ENCODE measurements around the gene AP4S1.

Gene AP4S1

DNA sequence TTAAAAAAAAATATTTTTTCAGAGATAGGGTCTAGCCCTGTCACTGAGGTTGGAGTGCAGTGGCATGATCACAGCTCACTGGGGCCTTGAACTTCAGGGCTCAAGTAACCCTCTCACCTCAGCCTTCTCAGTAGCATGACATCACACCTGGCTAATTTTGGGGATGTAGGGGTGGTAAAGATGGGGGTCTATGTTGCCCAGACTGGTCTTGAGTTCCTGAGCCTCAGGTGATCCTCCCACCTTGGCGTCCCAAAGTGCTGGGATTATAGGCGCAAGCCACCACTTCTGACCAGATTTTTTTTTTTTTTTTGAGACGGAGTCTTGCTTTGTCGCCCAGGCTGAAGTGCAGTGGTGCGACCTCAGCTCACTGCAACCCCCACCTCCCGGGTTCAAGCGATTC is 101.2 kb downstream of the AP4S1 start:
- Histone ChIP-seq H2BK12ac (ENCODE audit: low read length in 2 of 2) (no peak overlapping the region), H2AK5ac (ENCODE audit: low read length, severe bottlenecking) (no peak overlapping the region), H3K36me3 (ENCODE audit: control insufficient read depth in 1 of 2, insufficient read depth in 2 of 2, low read depth in 1 of 2, low read length in 2 of 2) (peaks cover 29 to 91% of the 10 kb centered on the region in 2 experiments), H2BK5ac (ENCODE audit: low read depth, low read length, poor library complexity, severe bottlenecking) (no peak overlapping the region), H3K27ac (ENCODE audit: low read length, poor library complexity, severe bottlenecking) (no peak overlapping the region), H2BK15ac (ENCODE audit: low read depth, poor library complexity, severe bottlenecking) (no peak overlapping the region), H3K4me3 (ENCODE audit: insufficient read depth in 1 of 2, low read depth in 1 of 2, low read length in 2 of 2) (no peak overlapping the region), H3K4me1 (ENCODE audit: control insufficient read depth, insufficient read depth, low read depth, low read length) (peaks cover 1% of the 10 kb centered on the region), H3K4me2 (ENCODE audit: low read length, poor library complexity, severe bottlenecking) (no peak overlapping the region), H3K27me3 (ENCODE audit: control insufficient read depth in 1 of 2, insufficient read depth in 1 of 2, low read length in 2 of 2) (no peaks in the 10 kb centered on the region), H4K91ac (ENCODE audit: low read length) (no peak overlapping the region), H4K8ac (ENCODE audit: low read length) (no peak overlapping the region), H2BK120ac (ENCODE audit: low read depth, low read length) (no peak overlapping the region), H3K9me3 (ENCODE audit: control insufficient read depth, low read length) (no peaks in the 10 kb centered on the region), H3K18ac (ENCODE audit: low read depth in 1 of 2, low read length in 2 of 2) (no peak overlapping the region), H3K23ac (ENCODE audit: low read length in 2 of 2) (no peak overlapping the region), H2AFZ (ENCODE audit: low read depth, low read length) (no peak overlapping the region), H3K4ac (ENCODE audit: low read depth in 1 of 2, low read length in 2 of 2) (no peak overlapping the region), H3K14ac (ENCODE audit: low read length in 2 of 2) (no peak overlapping the region), H3K79me1 (replicated peaks; ENCODE audit: low read length, poor library complexity, severe bottlenecking) (peaks cover 14% of the 10 kb centered on the region), H3K9ac (ENCODE audit: low read length) (no peak overlapping the region)
- 96% methylated on average over 7 of the region's 7 CpGs for WGBS
- no peak for DNase-seq

DNA sequence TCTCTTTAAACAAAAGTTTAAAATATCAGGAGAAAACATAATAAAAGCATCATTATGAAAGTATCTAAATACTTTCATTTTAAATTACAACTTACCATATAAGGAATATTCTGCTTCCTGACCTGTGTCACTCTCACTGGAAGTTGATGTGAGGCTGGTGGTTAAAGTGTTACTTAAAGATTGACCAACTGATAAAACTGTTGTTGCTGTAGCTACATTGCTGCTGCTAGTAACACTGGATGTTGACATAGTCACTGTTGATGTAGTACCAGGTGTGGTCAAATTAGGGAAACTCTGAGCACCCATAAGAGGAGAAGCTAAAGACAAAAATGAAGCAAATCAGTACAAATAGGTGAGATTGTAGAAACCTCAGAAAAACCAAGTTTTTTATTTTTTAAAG is 102.2 kb downstream of the AP4S1 start:
- H2BK120ac ChIP-seq (ENCODE audit: low read depth, low read length) = no peak overlapping the region
- no peak for DNase-seq
- H2AK5ac ChIP-seq (ENCODE audit: low read length, severe bottlenecking) = no peak overlapping the region
- no peak overlapping the region for H2AFZ ChIP-seq (ENCODE audit: low read depth, low read length)
- H3K27me3 ChIP-seq (ENCODE audit: control insufficient read depth in 1 of 2, insufficient read depth in 1 of 2, low read length in 2 of 2) = no peaks in the 10 kb centered on the region
- no peaks in the 10 kb centered on the region for H3K9me3 ChIP-seq (ENCODE audit: control insufficient read depth, low read length)
- no peak overlapping the region for H2BK15ac ChIP-seq (ENCODE audit: low read depth, poor library complexity, severe bottlenecking)
- no peak overlapping the region for H4K91ac ChIP-seq (ENCODE audit: low read length)
- peaks cover 1% of the 10 kb centered on the region for H3K4me1 ChIP-seq (ENCODE audit: control insufficient read depth, insufficient read depth, low read depth, low read length)
- no peak overlapping the region for H3K4me3 ChIP-seq (ENCODE audit: insufficient read depth in 1 of 2, low read depth in 1 of 2, low read length in 2 of 2)
- H3K4me2 ChIP-seq (ENCODE audit: low read length, poor library complexity, severe bottlenecking) = no peak overlapping the region
- H3K9ac ChIP-seq (ENCODE audit: low read length) = no peak overlapping the region
- H3K79me1 ChIP-seq (replicated peaks; ENCODE audit: low read length, poor library complexity, severe bottlenecking) = peaks cover 9% of the 10 kb centered on the region
- no peak overlapping the region for H3K4ac ChIP-seq (ENCODE audit: low read depth in 1 of 2, low read length in 2 of 2)
- no peak overlapping the region for H3K18ac ChIP-seq (ENCODE audit: low read depth in 1 of 2, low read length in 2 of 2)
- H3K36me3 ChIP-seq (ENCODE audit: control insufficient read depth in 1 of 2, insufficient read depth in 2 of 2, low read depth in 1 of 2, low read length in 2 of 2) = peaks cover 24 to 91% of the 10 kb centered on the region in 2 experiments
- H2BK12ac ChIP-seq (ENCODE audit: low read length in 2 of 2) = no peak overlapping the region
- no peak overlapping the region for H3K27ac ChIP-seq (ENCODE audit: low read length, poor library complexity, severe bottlenecking)
- H3K14ac ChIP-seq (ENCODE audit: low read length in 2 of 2) = no peak overlapping the region
- H2BK5ac ChIP-seq (ENCODE audit: low read depth, low read length, poor library complexity, severe bottlenecking) = no peak overlapping the region
- H3K23ac ChIP-seq (ENCODE audit: low read length in 2 of 2) = no peak overlapping the region
- no peak overlapping the region for H4K8ac ChIP-seq (ENCODE audit: low read length)

DNA sequence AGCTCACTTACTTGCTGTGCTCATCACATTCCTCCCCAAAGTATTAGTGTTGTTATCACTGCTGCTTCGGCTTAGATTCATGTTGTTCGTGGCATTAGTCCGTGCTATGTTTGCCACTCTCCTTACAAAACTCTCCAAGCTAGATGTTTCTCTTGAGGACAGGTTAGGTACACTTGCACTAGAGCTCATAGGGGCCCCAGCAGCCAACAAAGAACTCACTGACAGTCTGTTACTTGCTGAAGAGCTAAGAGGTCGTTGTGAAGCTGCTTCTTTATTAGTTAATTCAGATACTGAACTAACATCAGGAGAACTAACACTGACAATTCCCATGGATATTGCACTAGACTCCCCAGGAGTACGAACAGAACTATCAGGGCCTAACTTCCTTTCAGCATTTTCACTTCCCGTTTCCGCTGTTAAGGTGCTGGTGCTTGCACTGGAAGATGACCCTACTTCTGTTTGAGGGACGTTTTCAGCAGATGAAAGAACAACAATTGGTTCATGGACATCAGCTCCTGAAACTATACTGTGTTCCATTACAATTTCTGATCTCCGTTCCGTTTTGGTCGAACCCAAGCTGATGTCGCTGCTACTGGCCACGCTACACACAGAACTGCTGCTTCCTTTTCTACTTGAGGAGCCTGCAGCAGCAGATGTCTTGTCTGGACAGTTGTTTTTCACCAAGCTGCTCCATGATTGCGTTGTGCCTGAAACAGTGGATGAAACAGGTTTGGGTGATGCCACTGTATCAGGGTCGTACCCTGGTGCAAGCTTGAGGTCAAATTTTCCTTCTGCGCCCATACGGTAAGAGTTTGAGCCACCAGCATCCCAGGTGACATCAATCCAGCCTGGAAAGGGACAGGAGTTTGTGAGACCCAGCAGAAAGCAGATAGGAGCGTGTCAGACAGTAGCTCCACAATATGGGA is 103.4 kb downstream of the AP4S1 start:
- H2BK12ac ChIP-seq (ENCODE audit: low read length in 2 of 2) = no peak overlapping the region

DNA sequence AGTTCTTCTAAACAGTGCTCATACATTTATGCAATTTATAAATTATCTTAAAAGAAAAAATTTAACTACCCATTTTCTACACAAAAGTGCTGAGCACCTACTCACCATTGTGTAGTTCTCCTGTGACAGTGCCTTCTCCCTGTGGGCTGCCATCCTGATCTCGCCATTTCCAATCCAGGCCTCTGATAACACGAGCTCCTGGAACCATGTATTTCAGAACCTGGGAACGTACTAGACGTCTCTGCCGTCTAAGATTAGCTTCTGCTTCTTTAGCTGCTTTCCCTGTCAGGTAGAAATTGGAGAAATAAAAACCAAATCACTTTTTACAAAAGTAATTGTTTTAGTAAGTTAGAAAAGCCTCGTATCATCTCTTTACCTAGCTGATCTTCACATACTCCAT is 107.7 kb downstream of the AP4S1 start:
- no peak overlapping the region for H3K4me2 ChIP-seq (ENCODE audit: low read length, poor library complexity, severe bottlenecking)
- no peak overlapping the region for H3K4me3 ChIP-seq (ENCODE audit: insufficient read depth in 1 of 2, low read depth in 1 of 2, low read length in 2 of 2)
- no peak for DNase-seq

More for the DNA sequence above, 103.4 kb downstream of the AP4S1 start:
- H3K27me3 ChIP-seq (ENCODE audit: control insufficient read depth in 1 of 2, insufficient read depth in 1 of 2, low read length in 2 of 2) = no peaks in the 10 kb centered on the region
- H3K79me1 ChIP-seq (replicated peaks; ENCODE audit: low read length, poor library complexity, severe bottlenecking) = peaks cover 9% of the 10 kb centered on the region
- no peak overlapping the region for H3K14ac ChIP-seq (ENCODE audit: low read length in 2 of 2)
- H3K4me1 ChIP-seq (ENCODE audit: control insufficient read depth, insufficient read depth, low read depth, low read length) = peaks cover 1% of the 10 kb centered on the region
- H2BK15ac ChIP-seq (ENCODE audit: low read depth, poor library complexity, severe bottlenecking) = no peak overlapping the region
- no peak for DNase-seq
- no peak overlapping the region for H3K4ac ChIP-seq (ENCODE audit: low read depth in 1 of 2, low read length in 2 of 2)
- H3K9me3 ChIP-seq (ENCODE audit: control insufficient read depth, low read length) = no peaks in the 10 kb centered on the region
- no peak overlapping the region for H4K8ac ChIP-seq (ENCODE audit: low read length)
- no peak overlapping the region for H3K18ac ChIP-seq (ENCODE audit: low read depth in 1 of 2, low read length in 2 of 2)
- H3K36me3 ChIP-seq (ENCODE audit: control insufficient read depth in 1 of 2, insufficient read depth in 2 of 2, low read depth in 1 of 2, low read length in 2 of 2) = peaks cover 26 to 91% of the 10 kb centered on the region in 2 experiments
- H2AFZ ChIP-seq (ENCODE audit: low read depth, low read length) = no peak overlapping the region
- H3K4me2 ChIP-seq (ENCODE audit: low read length, poor library complexity, severe bottlenecking) = no peak overlapping the region
- 95% methylated on average over 18 of the region's 18 CpGs for WGBS
- no peak overlapping the region for H2AK5ac ChIP-seq (ENCODE audit: low read length, severe bottlenecking)
- H3K23ac ChIP-seq (ENCODE audit: low read length in 2 of 2) = no peak overlapping the region
- H4K91ac ChIP-seq (ENCODE audit: low read length) = no peak overlapping the region
- no peak overlapping the region for H2BK5ac ChIP-seq (ENCODE audit: low read depth, low read length, poor library complexity, severe bottlenecking)
- no peak overlapping the region for H3K9ac ChIP-seq (ENCODE audit: low read length)
- peak overlapping the region; percentile 17 for H3K27ac ChIP-seq (ENCODE audit: low read length, poor library complexity, severe bottlenecking)
- H2BK120ac ChIP-seq (ENCODE audit: low read depth, low read length) = no peak overlapping the region
- H3K4me3 ChIP-seq (ENCODE audit: insufficient read depth in 1 of 2, low read depth in 1 of 2, low read length in 2 of 2) = no peak overlapping the region

More for the DNA sequence above, 107.7 kb downstream of the AP4S1 start:
- H3K23ac ChIP-seq (ENCODE audit: low read length in 2 of 2) = no peak overlapping the region
- H2BK15ac ChIP-seq (ENCODE audit: low read depth, poor library complexity, severe bottlenecking) = no peak overlapping the region
- H3K14ac ChIP-seq (ENCODE audit: low read length in 2 of 2) = no peak overlapping the region
- H2BK5ac ChIP-seq (ENCODE audit: low read depth, low read length, poor library complexity, severe bottlenecking) = no peak overlapping the region
- H3K18ac ChIP-seq (ENCODE audit: low read depth in 1 of 2, low read length in 2 of 2) = no peak overlapping the region
- peaks cover 1% of the 10 kb centered on the region for H3K4me1 ChIP-seq (ENCODE audit: control insufficient read depth, insufficient read depth, low read depth, low read length)
- no peak overlapping the region for H2BK12ac ChIP-seq (ENCODE audit: low read length in 2 of 2)
- H3K9ac ChIP-seq (ENCODE audit: low read length) = no peak overlapping the region
- H2AK5ac ChIP-seq (ENCODE audit: low read length, severe bottlenecking) = no peak overlapping the region
- H4K8ac ChIP-seq (ENCODE audit: low read length) = no peak overlapping the region
- 94% methylated on average over 2 of the region's 6 CpGs for WGBS
- peaks cover 20 to 94% of the 10 kb centered on the region in 2 experiments for H3K36me3 ChIP-seq (ENCODE audit: control insufficient read depth in 1 of 2, insufficient read depth in 2 of 2, low read depth in 1 of 2, low read length in 2 of 2)
- no peak overlapping the region for H3K27ac ChIP-seq (ENCODE audit: low read length, poor library complexity, severe bottlenecking)
- no peak overlapping the region for H2BK120ac ChIP-seq (ENCODE audit: low read depth, low read length)
- no peak overlapping the region for H2AFZ ChIP-seq (ENCODE audit: low read depth, low read length)
- H3K27me3 ChIP-seq (ENCODE audit: control insufficient read depth in 1 of 2, insufficient read depth in 1 of 2, low read length in 2 of 2) = no peaks in the 10 kb centered on the region
- H4K91ac ChIP-seq (ENCODE audit: low read length) = no peak overlapping the region
- no peaks in the 10 kb centered on the region for H3K9me3 ChIP-seq (ENCODE audit: control insufficient read depth, low read length)
- H3K4ac ChIP-seq (ENCODE audit: low read depth in 1 of 2, low read length in 2 of 2) = no peak overlapping the region
- peaks cover 8% of the 10 kb centered on the region for H3K79me1 ChIP-seq (replicated peaks; ENCODE audit: low read length, poor library complexity, severe bottlenecking)

Measured in mesenchymal stem cell (in vitro differentiated cells and primary cell).